ENCODE measurements around the gene SLC35D2.
"Not testable (repeated sequence)": the region's sequence is repeated elsewhere in the genome, so short reads cannot be mapped to it uniquely, and the experiment has no call there.

The SLC35D2 gene

DNA sequence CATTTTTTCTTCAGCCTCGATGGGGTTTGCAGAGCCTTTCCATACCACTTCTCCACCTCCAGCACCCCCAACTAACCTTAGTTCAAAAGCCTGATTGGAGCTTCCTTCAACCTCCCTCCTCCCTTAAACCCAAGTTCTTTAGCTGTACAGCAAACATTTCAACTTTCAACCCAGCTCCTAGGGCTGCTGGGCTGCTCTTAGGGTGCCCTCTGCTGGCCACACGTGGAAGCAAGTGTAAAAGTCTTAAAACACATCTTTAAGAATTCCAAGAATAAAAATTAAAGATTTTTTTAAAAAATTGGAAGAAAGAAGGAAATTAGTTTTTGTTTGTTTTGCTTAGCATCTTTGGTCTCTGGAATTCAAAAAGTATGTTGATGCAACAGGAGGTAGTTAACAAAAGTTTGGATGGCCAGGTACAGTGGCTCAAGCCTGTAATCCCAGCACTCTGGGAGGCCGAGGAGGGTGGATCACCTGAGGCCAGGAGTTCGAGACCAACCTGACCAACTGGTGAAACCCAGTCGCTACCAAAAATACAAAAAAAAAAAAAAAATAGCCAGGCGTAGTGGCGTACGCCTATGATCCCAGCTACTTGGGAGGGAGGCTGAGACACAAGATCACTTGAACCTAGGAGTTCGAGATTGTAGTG is 66.1 kb downstream of the SLC35D2 start:
- Mint-ChIP-seq H3K4me3 (no peak overlapping the region), H3K27ac (peak overlapping the region in 1 of 2 donors; percentile 5), H3K9me3 (peaks cover 12 to 17% of the 10 kb centered on the region in 2 donors), H3K27me3 (no peaks in the 10 kb centered on the region), H3K4me1 (no peaks in the 10 kb centered on the region)
- peak; percentile 9 to 53 for DNase-seq
- ATAC-seq: peak; percentile 52

DNA sequence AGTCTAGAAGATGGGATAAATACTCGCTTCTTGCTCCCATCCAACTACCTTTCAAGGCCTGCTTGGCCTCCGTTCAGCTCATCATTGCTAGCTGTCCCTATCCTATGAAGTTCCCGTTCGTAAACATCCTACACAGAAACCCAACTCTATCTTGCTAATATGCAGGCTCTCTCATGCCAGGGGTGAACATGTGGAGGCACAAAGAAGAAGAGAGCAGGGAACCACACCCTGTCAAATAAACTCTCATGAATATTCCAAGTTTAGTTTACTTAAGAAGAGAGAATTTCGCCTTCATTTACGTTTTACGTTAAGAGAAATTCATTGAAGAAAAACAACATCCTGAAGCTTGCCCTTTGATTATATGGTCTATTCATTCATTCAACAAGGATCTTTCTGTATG is 73.7 kb downstream of the SLC35D2 start:
- no peak for ATAC-seq
- Mint-ChIP-seq H3K27me3 (peaks cover 18% of the 10 kb centered on the region), H3K27ac (no peak overlapping the region), H3K4me3 (no peak overlapping the region), H3K9me3 (peaks cover 26 to 35% of the 10 kb centered on the region in 2 donors), H3K4me1 (no peaks in the 10 kb centered on the region)
- no peak for DNase-seq

DNA sequence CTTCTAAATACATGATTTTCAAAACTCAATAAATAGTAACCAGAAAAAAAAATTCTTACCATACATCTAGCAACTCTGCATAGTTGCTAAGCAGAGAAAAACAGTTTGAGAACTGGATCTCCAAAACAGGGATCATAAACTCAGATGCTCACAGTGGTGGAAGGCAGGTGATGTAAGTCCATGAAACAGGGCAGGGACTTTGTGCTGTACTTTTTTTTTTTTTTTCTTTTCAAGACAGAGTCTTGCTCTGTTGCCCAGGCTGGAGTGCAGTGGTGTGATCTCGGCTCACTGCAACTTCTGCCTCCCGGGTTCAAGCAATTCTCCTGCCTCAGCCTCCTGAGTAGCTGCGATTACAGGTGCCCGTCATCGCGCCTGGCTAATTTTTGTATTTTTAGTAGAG is 76.6 kb downstream of the SLC35D2 start:
- Mint-ChIP-seq H3K27me3 (peaks cover 18% of the 10 kb centered on the region), H3K27ac (peak overlapping the region in 1 of 2 donors; percentile 21), H3K9me3 (peaks cover 9 to 13% of the 10 kb centered on the region in 2 donors)
- ATAC-seq, DNase-seq, H3K4me1 Mint-ChIP-seq, H3K4me3 Mint-ChIP-seq: not testable (repeated sequence)

DNA sequence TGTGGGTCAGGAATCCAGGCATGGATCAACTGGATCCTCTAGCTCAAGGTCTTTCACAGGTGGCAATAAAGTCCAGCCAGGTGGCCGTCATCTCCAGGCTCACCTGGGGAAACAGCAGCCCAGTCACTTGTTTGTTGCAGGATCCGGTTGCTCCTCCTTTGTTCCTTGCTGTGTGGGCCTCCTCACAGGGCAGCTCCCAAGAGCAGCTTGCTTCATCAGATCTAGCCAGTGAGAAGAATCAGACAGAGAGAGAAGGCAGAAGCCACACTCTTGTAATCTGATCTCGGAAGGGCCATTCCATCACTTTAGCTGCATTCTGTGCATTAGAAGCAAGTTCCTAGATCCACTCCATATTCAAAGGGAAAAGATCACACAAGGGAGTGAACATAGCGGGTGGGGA is 78.3 kb downstream of the SLC35D2 start:
- no peaks in the 10 kb centered on the region for H3K4me1 Mint-ChIP-seq
- H3K9me3 Mint-ChIP-seq: no peaks in the 10 kb centered on the region
- ATAC-seq (no peak), DNase-seq (no peak)
- H3K27ac Mint-ChIP-seq: no peak overlapping the region
- H3K4me3 Mint-ChIP-seq: no peak overlapping the region
- peaks cover 9% of the 10 kb centered on the region for H3K27me3 Mint-ChIP-seq

DNA sequence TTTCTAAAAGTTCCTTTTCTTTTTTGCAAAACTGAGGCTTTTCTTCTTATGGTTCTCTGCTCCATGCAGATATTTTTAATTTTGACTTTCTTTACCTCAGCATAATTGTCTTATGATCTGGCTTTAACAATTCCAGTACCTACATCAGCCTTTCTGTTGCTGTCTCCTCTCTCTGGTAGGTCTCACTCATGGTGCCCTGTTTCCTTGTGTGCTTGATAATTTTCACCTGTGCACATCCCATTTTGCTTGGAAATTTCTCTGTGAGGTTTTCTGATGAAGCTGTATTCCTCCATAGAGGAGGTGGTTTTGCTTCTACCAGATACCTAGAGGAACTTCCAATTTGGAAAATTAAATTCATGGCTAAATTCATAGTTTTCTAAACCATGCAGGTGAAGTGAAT is 79.3 kb downstream of the SLC35D2 start:
- no peak overlapping the region for H3K27ac Mint-ChIP-seq
- ATAC-seq (no peak), DNase-seq (no peak)
- H3K4me3 Mint-ChIP-seq: no peak overlapping the region
- no peaks in the 10 kb centered on the region for H3K4me1 Mint-ChIP-seq
- no peaks in the 10 kb centered on the region for H3K9me3 Mint-ChIP-seq
- peaks cover 3% of the 10 kb centered on the region for H3K27me3 Mint-ChIP-seq

DNA sequence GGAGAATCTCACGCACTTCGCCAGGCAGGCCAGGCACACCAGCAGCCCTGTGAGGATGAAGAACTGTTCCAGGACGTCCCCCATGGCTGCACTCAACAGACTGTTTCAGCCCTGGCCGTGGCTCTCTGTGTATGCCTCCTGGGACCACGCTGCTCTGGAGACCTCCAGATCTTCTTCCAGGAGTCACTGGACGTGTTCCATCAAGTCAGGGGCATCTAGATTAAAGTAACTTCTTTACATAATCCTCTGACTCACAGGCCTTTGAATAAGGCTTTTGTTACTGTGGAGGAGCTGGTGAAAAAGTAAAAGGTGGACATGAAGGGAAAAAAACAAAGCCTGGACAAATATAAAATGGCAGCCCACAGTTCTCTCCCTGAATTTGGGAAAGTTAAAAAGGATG is 81.5 kb downstream of the SLC35D2 start, which contains the start of gene HSD17B3:
Gene HSD17B3, minus strand, starts transcription at position 156 of the 400 bp plus-strand sequence. Its CDS starts 72 bp downstream, at position 84.
- no peaks in the 10 kb centered on the region for H3K4me1 Mint-ChIP-seq
- no peaks in the 10 kb centered on the region for H3K9me3 Mint-ChIP-seq
- ATAC-seq: no peak
- no peak within 1 kb of the TSS for H3K4me3 Mint-ChIP-seq
- no peak for DNase-seq
- H3K27me3 Mint-ChIP-seq: no peaks in the 10 kb centered on the region
- H3K27ac Mint-ChIP-seq: no peak within 1 kb of the TSS

DNA sequence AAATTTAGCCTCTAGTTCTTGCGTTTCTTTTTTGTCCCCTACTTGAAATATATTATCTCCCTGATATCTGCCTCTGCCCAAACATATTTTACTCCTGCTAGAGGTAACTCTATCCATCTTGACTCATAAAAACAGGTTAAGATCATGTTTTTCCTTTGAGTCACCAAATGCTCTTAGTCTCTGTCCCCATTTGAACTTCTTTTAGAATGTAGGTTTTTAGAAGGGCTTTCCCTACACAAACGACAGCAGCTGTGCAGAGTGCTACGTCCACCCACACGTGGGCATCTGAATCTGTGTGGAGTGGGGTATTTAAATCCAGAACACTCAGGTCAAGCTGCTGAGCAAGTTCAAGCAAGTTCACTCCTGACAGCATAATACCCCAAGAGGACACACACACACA is 83.7 kb downstream of the SLC35D2 start:
- ATAC-seq: no peak
- Mint-ChIP-seq H3K27me3 (no peaks in the 10 kb centered on the region), H3K4me1 (no peaks in the 10 kb centered on the region), H3K9me3 (no peaks in the 10 kb centered on the region), H3K4me3 (no peak overlapping the region), H3K27ac (no peak overlapping the region)
- no peak for DNase-seq

DNA sequence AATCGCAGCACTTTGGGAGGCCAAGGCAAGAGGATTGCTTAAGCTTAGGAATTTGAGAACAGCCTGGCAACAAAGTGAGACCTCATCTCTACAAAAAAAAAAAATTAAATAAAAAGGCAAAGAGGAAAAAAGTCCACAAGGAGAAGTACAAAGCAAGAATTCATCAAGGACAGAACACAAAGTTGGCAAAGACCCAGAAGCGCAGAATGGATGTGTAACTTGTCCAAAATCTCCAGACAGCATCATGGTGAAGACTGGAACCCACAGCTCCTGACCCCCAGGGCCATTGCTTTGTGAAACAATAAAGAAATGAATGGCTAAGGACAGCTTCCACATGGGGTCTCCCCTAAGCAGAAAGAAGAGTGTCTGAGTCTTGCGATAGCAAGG is 89.4 kb downstream of the SLC35D2 start:
- Mint-ChIP-seq H3K9me3 (no peaks in the 10 kb centered on the region), H3K27me3 (peaks cover 9% of the 10 kb centered on the region), H3K27ac (no peak overlapping the region), H3K4me3 (no peak overlapping the region), H3K4me1 (no peaks in the 10 kb centered on the region)
- DNase-seq: no peak
- ATAC-seq: no peak

DNA sequence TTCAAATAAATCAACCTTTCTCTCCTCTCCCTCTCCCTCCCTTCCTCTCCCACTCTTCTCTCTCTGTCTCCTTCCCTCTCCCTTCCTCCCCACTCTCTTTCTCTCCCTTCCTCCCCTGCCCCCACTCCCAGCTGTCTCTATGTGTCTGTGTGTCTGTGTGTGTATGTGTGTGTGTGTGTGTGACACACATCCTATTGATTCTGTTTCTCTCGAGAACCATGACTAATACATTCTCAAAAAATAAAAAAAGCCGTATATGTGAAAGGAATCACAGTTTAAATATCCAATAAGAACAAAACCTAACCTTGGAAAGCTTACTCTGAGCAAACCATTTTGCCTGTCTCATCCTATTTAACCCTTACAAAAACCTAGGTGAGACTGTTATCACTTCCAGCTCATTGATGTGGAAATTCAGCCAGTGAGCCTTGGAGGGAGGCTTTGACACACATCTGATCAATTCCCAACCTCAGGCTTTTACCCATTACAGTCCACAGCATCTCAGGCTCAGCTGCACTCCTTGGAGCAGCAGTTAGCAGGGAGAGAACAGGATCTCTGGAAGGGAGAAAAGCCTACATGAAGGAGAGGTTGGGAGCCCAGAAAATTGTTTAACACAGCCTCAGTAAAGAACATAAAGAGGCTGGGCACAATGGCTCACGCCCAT is 89.9 kb downstream of the SLC35D2 start:
- ATAC-seq (no peak), DNase-seq (no peak)
- no peaks in the 10 kb centered on the region for H3K4me1 Mint-ChIP-seq
- no peak overlapping the region for H3K4me3 Mint-ChIP-seq
- H3K9me3 Mint-ChIP-seq: no peaks in the 10 kb centered on the region
- H3K27me3 Mint-ChIP-seq: peaks cover 9% of the 10 kb centered on the region
- no peak overlapping the region for H3K27ac Mint-ChIP-seq

DNA sequence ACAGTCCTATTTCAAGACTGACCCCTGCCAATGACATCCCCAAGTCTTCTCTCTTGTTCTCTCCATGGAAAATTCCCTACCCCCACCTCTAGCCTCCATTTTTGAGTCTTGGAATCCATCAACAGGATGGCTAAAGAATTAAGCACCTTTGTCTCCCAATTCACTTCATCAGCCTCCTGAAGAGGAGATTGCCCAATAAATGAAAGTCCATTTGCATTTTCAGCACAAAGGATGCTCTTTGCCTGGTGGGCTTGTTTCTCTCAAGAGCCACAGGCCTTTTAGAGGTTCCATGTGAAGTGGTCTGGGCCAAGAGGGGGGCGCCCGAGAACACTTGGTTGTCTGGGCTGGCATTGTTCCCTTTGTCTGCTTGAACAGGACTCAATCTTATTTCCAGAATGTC is 94.1 kb downstream of the SLC35D2 start:
- DNase-seq (no peak), ATAC-seq (no peak)
- Mint-ChIP-seq H3K9me3 (peaks cover 0 to 4% of the 10 kb centered on the region in 2 donors), H3K27ac (no peak overlapping the region), H3K4me3 (no peak overlapping the region), H3K4me1 (no peaks in the 10 kb centered on the region), H3K27me3 (peaks cover 9% of the 10 kb centered on the region)

DNA sequence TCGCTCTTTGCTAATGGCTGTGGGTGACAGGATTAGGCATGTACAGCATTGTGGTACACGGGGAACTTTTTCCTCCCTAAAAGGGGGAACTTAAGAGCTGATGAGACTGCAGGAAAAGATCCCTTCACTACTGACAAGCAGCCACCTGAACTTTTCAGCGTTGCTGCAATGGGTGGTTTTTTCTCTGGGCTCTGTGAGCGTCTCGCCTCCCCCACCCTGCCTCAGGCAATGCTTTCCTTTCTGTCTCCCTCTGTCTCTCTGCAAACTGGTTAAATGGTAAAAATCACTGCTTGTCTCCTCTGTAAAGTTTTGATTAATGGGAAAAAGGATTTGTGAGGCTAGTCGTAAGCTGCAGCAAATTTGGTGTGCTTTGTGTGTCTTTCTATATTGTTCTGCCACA is 101.9 kb downstream of the SLC35D2 start:
- Mint-ChIP-seq H3K27ac (no peak overlapping the region), H3K4me1 (no peaks in the 10 kb centered on the region), H3K27me3 (peaks cover 16% of the 10 kb centered on the region), H3K4me3 (no peak overlapping the region), H3K9me3 (peaks cover 0 to 4% of the 10 kb centered on the region in 2 donors)
- ATAC-seq (no peak), DNase-seq (no peak)

DNA sequence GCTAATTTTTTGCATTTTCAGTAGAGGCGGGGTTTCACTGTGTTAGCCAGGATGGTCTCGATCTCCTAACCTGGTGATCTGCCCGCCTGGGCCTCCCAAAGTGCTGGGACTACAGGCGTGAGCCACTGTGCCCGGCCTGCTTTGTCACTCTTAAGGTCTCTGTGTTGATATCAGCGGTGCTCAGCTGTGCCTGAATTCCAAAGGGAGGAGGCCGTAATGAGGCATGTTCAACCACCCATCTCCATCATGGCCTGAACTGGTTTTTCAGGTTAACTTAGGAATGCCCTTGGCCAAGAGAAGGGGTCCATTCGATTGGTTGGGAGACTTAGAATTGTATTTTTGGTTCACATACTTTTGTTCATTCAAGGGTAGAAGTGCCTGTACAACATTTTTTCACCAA is 103.6 kb downstream of the SLC35D2 start:
- H3K4me1 Mint-ChIP-seq: no peaks in the 10 kb centered on the region
- H3K27ac Mint-ChIP-seq: no peak overlapping the region
- no peak overlapping the region for H3K4me3 Mint-ChIP-seq
- DNase-seq (no peak), ATAC-seq (no peak)
- peaks cover 16% of the 10 kb centered on the region for H3K27me3 Mint-ChIP-seq
- peaks cover 11 to 12% of the 10 kb centered on the region in 2 donors for H3K9me3 Mint-ChIP-seq

DNA sequence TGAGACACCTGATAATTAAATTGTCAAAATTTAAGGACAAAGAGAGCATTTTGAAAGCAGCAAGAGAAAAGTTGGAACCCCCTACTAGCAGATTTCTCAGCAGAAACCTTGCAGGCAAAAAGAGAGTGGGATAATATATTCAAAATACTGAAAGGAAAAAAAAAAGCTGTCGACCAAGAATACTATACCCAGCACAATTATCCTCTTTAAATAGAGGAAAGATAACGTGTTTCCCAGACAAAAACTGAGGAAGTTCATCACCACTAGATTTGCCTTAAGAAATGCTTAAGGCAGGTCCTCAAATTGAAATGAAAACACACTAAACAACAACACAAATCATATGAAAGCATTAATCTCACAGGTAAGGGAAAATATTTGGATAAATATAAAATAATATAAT is 108.6 kb downstream of the SLC35D2 start:
- ATAC-seq: no peak
- H3K4me3 Mint-ChIP-seq: no peak overlapping the region
- no peak overlapping the region for H3K27ac Mint-ChIP-seq
- peaks cover 26 to 30% of the 10 kb centered on the region in 2 donors for H3K9me3 Mint-ChIP-seq
- H3K4me1 Mint-ChIP-seq: no peaks in the 10 kb centered on the region
- no peak for DNase-seq
- peaks cover 6% of the 10 kb centered on the region for H3K27me3 Mint-ChIP-seq

All from stimulated activated naive CD8-positive, alpha-beta T cell treated with anti-CD3 and anti-CD28 coated beads, Interleukin-15, amount 100 ng/mL, for 72 hours (primary cell).